SK-N-SH treated with all-trans-retinoic acid at 6 μM for 48 hours (cell line): ENCODE measurements around the gene PHACTR4.

Source experiments
- ATAC-seq: fragments of 200-7000 bp; cut with Tn5 transposase; 3 replicates; pipeline ENCODE4 v1.9.1; 2020; ENCODE audit warnings: mild to moderate bottlenecking, moderate library complexity
- ARNTL ChIP-seq: fragments of 450-650 bp; formaldehyde crosslinking; IDR thresholded peaks from 2 replicates; pipeline ENCODE4 v1.5.0; 2020; ENCODE audit warnings: low read depth, mild to moderate bottlenecking, moderate library complexity, borderline replicate concordance
- BACH2 ChIP-seq: fragments of 250-450 bp; sonication (Bioruptor Pico); IDR thresholded peaks from 2 replicates; pipeline ENCODE4 v1.9.0; 2021; ENCODE audit warnings: mild to moderate bottlenecking, borderline replicate concordance
- CREB5 ChIP-seq: fragments of 250-450 bp; sonication (Bioruptor Pico); IDR thresholded peaks from 2 replicates; pipeline ENCODE4 v1.5.1; 2020; ENCODE audit warnings: low read depth, mild to moderate bottlenecking, moderate library complexity
- CSDC2 ChIP-seq: fragments of 250-450 bp; sonication (Bioruptor Pico); IDR thresholded peaks from 2 replicates; pipeline ENCODE4 v1.5.0; 2020; ENCODE audit warnings: mild to moderate bottlenecking, moderate library complexity
- CSRNP3 ChIP-seq: fragments of 250-450 bp; sonication (Bioruptor Pico); IDR thresholded peaks from 2 replicates; pipeline ENCODE4 v1.5.1; 2021; ENCODE audit warnings: mild to moderate bottlenecking, moderate library complexity
- ESRRG ChIP-seq: fragments of 250-450 bp; sonication (Bioruptor Pico); IDR thresholded peaks from 2 replicates; pipeline ENCODE4 v1.6.1; 2021; ENCODE audit warnings: mild to moderate bottlenecking
- GLIS3 ChIP-seq: fragments of 250-450 bp; sonication (Bioruptor Pico); IDR thresholded peaks from 2 replicates; pipeline ENCODE4 v1.5.0; 2020; ENCODE audit warnings: mild to moderate bottlenecking, moderate library complexity
- ISL1 ChIP-seq: fragments of 250-450 bp; sonication (Bioruptor Pico); IDR thresholded peaks from 2 replicates; pipeline ENCODE4 v2.1.2; 2022; ENCODE audit warnings: mild to moderate bottlenecking, moderate library complexity
- OSR1 ChIP-seq: fragments of 250-450 bp; sonication (Bioruptor Pico); IDR thresholded peaks from 2 replicates; pipeline ENCODE4 v1.8.0; 2022; ENCODE audit warnings: moderate library complexity, mild to moderate bottlenecking, inconsistent platforms
- PATZ1 ChIP-seq: fragments of 250-450 bp; sonication (Bioruptor Pico); IDR thresholded peaks from 2 replicates; pipeline ENCODE4 v1.8.0; 2020; ENCODE audit warnings: mild to moderate bottlenecking, moderate library complexity, borderline replicate concordance
- POU6F1 ChIP-seq: fragments of 250-450 bp; sonication (Bioruptor Pico); IDR thresholded peaks from 2 replicates; pipeline ENCODE4 v1.8.0; 2021; ENCODE audit warnings: low read depth, mild to moderate bottlenecking, moderate library complexity, borderline replicate concordance
- PPARA ChIP-seq: fragments of 250-450 bp; sonication (Bioruptor Pico); IDR thresholded peaks from 2 replicates; pipeline ENCODE4 v1.5.0; 2020; ENCODE audit warnings: mild to moderate bottlenecking, borderline replicate concordance
- RARB ChIP-seq: fragments of 250-450 bp; sonication (Bioruptor Pico); IDR thresholded peaks from 2 replicates; pipeline ENCODE4 v1.8.0; 2021; ENCODE audit warnings: mild to moderate bottlenecking, moderate library complexity
- TCF4 ChIP-seq: fragments of 250-450 bp; sonication (Bioruptor Pico); IDR thresholded peaks from 2 replicates; pipeline ENCODE4 v1.8.0; 2021; ENCODE audit warnings: mild to moderate bottlenecking, moderate library complexity, borderline replicate concordance
- TOX ChIP-seq: fragments of 250-450 bp; sonication (Bioruptor Pico); IDR thresholded peaks from 2 replicates; pipeline ENCODE4 v1.8.0; 2021; ENCODE audit warnings: mild to moderate bottlenecking, moderate library complexity, borderline replicate concordance
- TSHZ2 ChIP-seq: fragments of 250-450 bp; sonication (Bioruptor Pico); IDR thresholded peaks from 2 replicates; pipeline ENCODE4 v1.5.0; 2020; ENCODE audit warnings: mild to moderate bottlenecking, moderate library complexity
- ZC3H10 ChIP-seq: fragments of 250-450 bp; sonication (Bioruptor Pico); IDR thresholded peaks from 2 replicates; pipeline ENCODE4 v1.5.1; 2021; ENCODE audit warnings: mild to moderate bottlenecking, moderate library complexity
- ZFP3 ChIP-seq: fragments of 250-450 bp; sonication (Bioruptor Pico); IDR thresholded peaks from 2 replicates; pipeline ENCODE4 v1.5.0; 2020; ENCODE audit warnings: mild to moderate bottlenecking, moderate library complexity
- ZFP30 ChIP-seq: fragments of 450-650 bp; formaldehyde crosslinking; IDR thresholded peaks from 2 replicates; pipeline ENCODE4 v1.5.0; 2022; ENCODE audit warnings: mild to moderate bottlenecking, moderate library complexity
- ZNF565 ChIP-seq: fragments of 450-650 bp; formaldehyde crosslinking; conservative IDR thresholded peaks from 2 replicates; pipeline ENCODE4 v1.5.0; 2020; ENCODE audit warnings: low read depth, mild to moderate bottlenecking, moderate library complexity
- ZNF70 ChIP-seq: fragments of 450-650 bp; formaldehyde crosslinking; IDR thresholded peaks from 2 replicates; pipeline ENCODE4 v1.5.0; 2020; ENCODE audit warnings: mild to moderate bottlenecking, moderate library complexity
- ZNF8 ChIP-seq: fragments of 450-650 bp; formaldehyde crosslinking; IDR thresholded peaks from 2 replicates; pipeline ENCODE4 v1.5.0; 2020; ENCODE audit warnings: mild to moderate bottlenecking, moderate library complexity

The PHACTR4 gene

GRCh38 chr1:28395181-28395580 is 25.6 kb downstream of the PHACTR4 start:
- ATAC-seq: no peak

GRCh38 chr1:28401760-28402159 is 32.2 kb downstream of the PHACTR4 start:
- no peak for ATAC-seq
- no peak for TF ChIP-seq ESRRG (CRISPR knock-in tag)
- TF ChIP-seq ZNF565 (CRISPR knock-in tag): no peak
- no peak for TF ChIP-seq POU6F1
- TF ChIP-seq TSHZ2 (CRISPR knock-in tag): no peak
- no peak for TF ChIP-seq ZFP3 (CRISPR knock-in tag)
- no peak for TF ChIP-seq PATZ1
- TF ChIP-seq ZFP30: no peak
- TF ChIP-seq ZNF8 (CRISPR knock-in tag): no peak
- TF ChIP-seq CSDC2 (CRISPR knock-in tag): no peak
- no peak for TF ChIP-seq CREB5 (CRISPR knock-in tag)
- no peak for TF ChIP-seq PPARA (CRISPR knock-in tag)
- TF ChIP-seq OSR1: no peak
- TF ChIP-seq RARB (CRISPR knock-in tag): no peak
- TF ChIP-seq BACH2 (CRISPR knock-in tag): no peak
- no peak for TF ChIP-seq ISL1
- no peak for TF ChIP-seq ARNTL
- TF ChIP-seq ZNF70 (CRISPR knock-in tag): no peak
- TF ChIP-seq TOX: no peak

More at GRCh38 chr1:28395181-28395580, 25.6 kb downstream of the PHACTR4 start:
- no peak for TF ChIP-seq ZNF565 (CRISPR knock-in tag)
- no peak for TF ChIP-seq PATZ1
- no peak for TF ChIP-seq ZFP3 (CRISPR knock-in tag)
- TF ChIP-seq ARNTL: no peak
- TF ChIP-seq ESRRG (CRISPR knock-in tag): no peak
- TF ChIP-seq RARB (CRISPR knock-in tag): no peak
- TF ChIP-seq TOX: no peak
- no peak for TF ChIP-seq ISL1
- no peak for TF ChIP-seq ZNF70 (CRISPR knock-in tag)
- no peak for TF ChIP-seq PPARA (CRISPR knock-in tag)

GRCh38 chr1:28409090-28409489 is 39.5 kb downstream of the PHACTR4 start:
- ATAC-seq: no peak
- TF ChIP-seq CREB5 (CRISPR knock-in tag): no peak
- TF ChIP-seq GLIS3: no peak
- no peak for TF ChIP-seq TCF4 (CRISPR knock-in tag)
- TF ChIP-seq ESRRG (CRISPR knock-in tag): no peak
- TF ChIP-seq PATZ1: no peak
- no peak for TF ChIP-seq ZC3H10
- no peak for TF ChIP-seq TOX
- no peak for TF ChIP-seq ARNTL
- no peak for TF ChIP-seq PPARA (CRISPR knock-in tag)
- TF ChIP-seq CSDC2 (CRISPR knock-in tag): no peak
- TF ChIP-seq CSRNP3: no peak
- TF ChIP-seq OSR1: no peak
- no peak for TF ChIP-seq ZNF565 (CRISPR knock-in tag)
- TF ChIP-seq ZFP30: no peak
- no peak for TF ChIP-seq ZNF8 (CRISPR knock-in tag)
- TF ChIP-seq ISL1: no peak
- TF ChIP-seq BACH2 (CRISPR knock-in tag): no peak
- no peak for TF ChIP-seq RARB (CRISPR knock-in tag)
